ENCODE data around the gene CCNL2.

- TF ChIP-seq CTCF (IDR thresholded peaks at IDR 0.05; ENCODE audit: low read depth, low read length), result no peak
- no peak for TF ChIP-seq EZH2phosphoT487 (IDR thresholded peaks at IDR 0.05; ENCODE audit: low read depth)
Measured at GRCh38 chr1:1338278-1338677, 60.9 kb downstream of the CCNL2 start.
